Measurements from ENCODE around the gene SOAT1.
A peak's percentile ranks its signal among the peaks of the same experiment; 100 is the strongest.
"Not testable (repeated sequence)": the region's sequence is repeated elsewhere in the genome, so short reads cannot be mapped to it uniquely, and the experiment has no call there.

The SOAT1 gene

DNA sequence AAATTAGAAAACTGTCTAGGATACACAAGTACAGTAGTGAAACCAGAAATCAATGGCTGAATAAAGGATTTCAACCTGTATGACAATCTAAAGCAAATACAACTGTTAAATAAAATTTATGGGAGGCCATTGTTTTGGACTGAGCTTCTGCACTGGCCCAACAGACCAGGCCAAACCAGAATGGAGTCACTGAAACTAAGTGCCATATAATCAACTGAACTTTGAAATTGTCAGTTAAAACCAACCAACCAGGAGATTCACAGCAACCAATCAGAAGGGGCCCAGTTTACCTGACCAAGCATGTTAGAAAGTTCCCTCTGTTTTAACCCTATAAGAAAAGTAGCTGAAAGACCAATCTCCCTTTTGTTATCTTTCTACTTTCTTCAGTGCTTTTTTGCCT is 30.5 kb upstream of the SOAT1 start:
- peak overlapping the region; percentile 71 for H3K27ac ChIP-seq
- TF ChIP-seq, protein P1, sequence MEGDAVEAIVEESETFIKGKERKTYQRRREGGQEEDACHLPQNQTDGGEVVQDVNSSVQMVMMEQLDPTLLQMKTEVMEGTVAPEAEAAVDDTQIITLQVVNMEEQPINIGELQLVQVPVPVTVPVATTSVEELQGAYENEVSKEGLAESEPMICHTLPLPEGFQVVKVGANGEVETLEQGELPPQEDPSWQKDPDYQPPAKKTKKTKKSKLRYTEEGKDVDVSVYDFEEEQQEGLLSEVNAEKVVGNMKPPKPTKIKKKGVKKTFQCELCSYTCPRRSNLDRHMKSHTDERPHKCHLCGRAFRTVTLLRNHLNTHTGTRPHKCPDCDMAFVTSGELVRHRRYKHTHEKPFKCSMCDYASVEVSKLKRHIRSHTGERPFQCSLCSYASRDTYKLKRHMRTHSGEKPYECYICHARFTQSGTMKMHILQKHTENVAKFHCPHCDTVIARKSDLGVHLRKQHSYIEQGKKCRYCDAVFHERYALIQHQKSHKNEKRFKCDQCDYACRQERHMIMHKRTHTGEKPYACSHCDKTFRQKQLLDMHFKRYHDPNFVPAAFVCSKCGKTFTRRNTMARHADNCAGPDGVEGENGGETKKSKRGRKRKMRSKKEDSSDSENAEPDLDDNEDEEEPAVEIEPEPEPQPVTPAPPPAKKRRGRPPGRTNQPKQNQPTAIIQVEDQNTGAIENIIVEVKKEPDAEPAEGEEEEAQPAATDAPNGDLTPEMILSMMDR (IDR thresholded peaks at IDR 0.05): no peak
- no peak for TF ChIP-seq ZFX (IDR thresholded peaks at IDR 0.05; ENCODE audit: borderline replicate concordance)

DNA sequence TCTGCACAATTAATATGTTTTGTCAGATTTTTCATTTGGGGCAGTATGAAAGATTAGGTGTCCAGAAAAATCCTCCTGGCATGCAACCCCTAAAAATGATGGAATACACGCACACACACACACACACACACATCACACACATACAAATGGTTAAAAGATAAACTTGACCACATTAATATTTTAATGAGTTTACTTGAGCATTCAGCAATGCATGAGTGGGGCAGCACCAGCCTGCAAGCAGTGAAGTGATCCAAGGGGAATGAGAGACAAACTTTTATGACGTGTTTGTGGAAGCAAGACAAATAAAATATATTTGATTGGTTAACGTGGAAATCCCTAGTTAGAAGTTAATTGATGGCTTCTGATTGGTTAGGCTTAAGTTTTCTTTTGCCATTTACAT is 29.1 kb upstream of the SOAT1 start:
- TF ChIP-seq, protein P1 (IDR thresholded peaks at IDR 0.05): no peak
- TF ChIP-seq ZFX (IDR thresholded peaks at IDR 0.05; ENCODE audit: borderline replicate concordance): no peak
- H3K27ac ChIP-seq: peak overlapping the region; percentile 71

DNA sequence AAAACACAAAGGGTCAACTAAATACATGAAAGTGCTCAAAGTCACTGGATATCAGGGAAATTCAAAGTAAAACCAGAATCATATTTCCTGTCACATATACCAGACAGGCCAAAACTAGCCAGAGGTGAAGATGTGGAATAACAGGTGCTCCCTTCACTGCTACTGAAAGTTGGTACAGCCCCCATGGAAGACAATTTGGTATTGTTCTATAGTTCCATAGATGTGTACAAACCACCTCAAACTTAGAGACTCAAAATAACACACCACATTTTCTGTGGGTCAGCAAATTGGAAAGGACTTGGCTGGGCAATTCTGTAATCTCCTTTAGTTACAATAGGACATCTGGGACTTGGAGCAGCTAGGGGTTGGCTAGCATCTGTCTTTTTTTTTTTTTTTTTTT is 24.5 kb upstream of the SOAT1 start:
- TF ChIP-seq, protein P1 (IDR thresholded peaks at IDR 0.05): no peak
- no peak for TF ChIP-seq ZFX (IDR thresholded peaks at IDR 0.05; ENCODE audit: borderline replicate concordance)
- H3K27ac ChIP-seq: no peak overlapping the region

DNA sequence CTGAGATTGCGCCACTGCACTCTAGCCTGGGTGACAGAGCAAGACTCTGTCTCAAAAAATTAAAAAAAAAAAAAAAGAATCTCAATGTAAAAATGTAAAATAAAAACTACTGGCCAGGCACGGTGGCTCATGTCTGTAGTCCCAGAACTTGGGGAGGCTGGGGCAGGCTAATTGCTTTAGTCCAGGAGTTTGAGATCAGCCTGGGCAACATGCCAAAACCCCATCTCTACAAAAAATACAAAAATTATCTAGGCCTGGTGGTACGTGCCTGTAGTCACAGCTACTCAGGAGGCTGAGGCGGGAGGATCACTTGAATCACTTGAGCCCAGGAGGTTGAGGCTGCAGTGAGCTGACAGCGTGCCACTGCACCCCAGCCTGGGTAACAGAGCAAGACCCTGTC is 19.2 kb upstream of the SOAT1 start:
- not testable (repeated sequence) for H3K27ac ChIP-seq

DNA sequence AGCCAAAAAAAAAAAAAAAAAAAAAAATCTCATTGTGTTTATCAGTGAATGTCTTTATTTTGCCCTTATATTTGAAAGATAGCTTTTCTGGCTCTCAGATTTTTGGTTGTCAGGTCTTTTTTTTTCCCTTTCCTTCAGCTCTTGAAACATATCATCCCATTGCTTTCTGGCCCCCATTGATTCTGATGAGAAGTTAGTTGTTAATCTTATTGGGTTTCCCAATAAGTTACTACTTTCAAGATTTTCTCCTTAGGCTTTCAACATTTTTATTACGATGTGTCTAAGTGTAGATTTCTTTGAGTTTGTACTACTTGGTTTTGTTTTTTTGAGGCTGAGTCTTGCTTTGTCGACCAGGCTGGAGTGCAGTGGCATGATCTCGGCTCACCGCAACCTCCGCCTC is 14.7 kb upstream of the SOAT1 start:
- H3K27ac ChIP-seq: no peak overlapping the region
- TF ChIP-seq, protein P1 (IDR thresholded peaks at IDR 0.05): no peak
- TF ChIP-seq ZFX (IDR thresholded peaks at IDR 0.05; ENCODE audit: borderline replicate concordance): no peak

DNA sequence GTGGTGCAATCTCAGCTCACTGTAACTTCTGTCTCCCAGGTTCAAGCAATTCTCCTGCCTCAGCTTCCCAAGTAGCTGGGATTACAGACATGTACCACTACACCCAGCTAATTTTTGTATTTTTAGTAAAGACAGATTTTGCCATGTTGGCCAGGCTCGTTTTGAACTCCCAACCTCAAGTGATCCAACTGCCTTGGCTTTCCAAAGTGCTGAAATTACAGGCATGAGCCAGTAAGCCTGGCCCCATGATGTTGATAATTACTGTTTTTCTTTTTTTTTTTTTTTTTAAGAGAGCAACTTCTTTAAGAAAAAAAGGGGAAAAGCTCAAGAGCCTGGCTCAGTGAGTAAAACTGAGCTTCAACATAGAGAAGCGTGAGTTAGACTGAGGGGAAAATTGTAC is 9.6 kb upstream of the SOAT1 start:
- no peak for TF ChIP-seq ZFX (IDR thresholded peaks at IDR 0.05; ENCODE audit: borderline replicate concordance)
- TF ChIP-seq, protein P1 (IDR thresholded peaks at IDR 0.05): no peak
- H3K27ac ChIP-seq: no peak overlapping the region

DNA sequence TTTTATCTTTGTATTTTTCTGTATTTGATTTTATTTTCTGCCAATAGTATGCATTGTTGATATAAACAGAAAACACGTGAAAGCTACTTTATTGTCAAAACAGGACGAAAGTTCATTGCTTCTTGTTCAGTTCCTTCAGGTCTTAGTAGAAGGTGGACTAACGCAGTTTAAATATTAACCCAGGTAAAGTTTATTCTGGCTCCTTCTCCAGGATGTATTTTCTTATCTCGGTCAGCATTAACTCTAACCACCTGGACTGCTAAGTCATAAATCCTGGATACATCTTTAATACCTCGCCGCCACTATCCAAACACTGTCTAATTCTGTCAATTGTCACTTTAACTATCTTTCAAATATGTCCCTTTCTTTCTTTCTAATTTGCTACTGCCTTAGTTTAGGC is 5.7 kb upstream of the SOAT1 start:
- peak overlapping the region; percentile 95 for H3K27ac ChIP-seq
- TF ChIP-seq, protein P1 (IDR thresholded peaks at IDR 0.05): no peak
- no peak for TF ChIP-seq ZFX (IDR thresholded peaks at IDR 0.05; ENCODE audit: borderline replicate concordance)

DNA sequence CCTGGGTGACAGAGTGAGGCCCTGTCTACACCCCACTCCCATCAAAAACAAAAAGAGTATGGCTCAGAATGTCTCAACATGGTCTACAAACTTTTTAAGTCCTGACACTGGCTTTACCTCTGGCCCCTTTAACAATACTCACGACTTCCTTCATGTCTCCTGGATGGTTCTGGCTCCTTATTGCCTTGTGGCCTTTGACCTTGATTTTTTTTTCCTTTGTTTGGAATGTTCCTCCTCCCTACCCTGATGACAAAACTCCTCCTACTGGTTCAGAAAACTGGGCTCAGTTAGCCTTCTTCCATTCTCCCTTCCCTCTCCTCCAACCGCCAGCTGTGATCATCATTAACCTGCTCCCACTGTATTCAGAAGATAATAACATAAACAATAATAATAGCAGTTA is 4.6 kb upstream of the SOAT1 start:
- TF ChIP-seq, protein P1 (IDR thresholded peaks at IDR 0.05): no peak
- TF ChIP-seq ZFX (IDR thresholded peaks at IDR 0.05; ENCODE audit: borderline replicate concordance): no peak
- peak overlapping the region; percentile 95 for H3K27ac ChIP-seq

Measured in 22Rv1 (cell line).